H1 (cell line): ENCODE data around the gene PTPRR. TPM values are rescaled to one million over a fixed set of nuclear protein-coding genes. Genes with fewer than 3 reads are reported as not detected.

Experiments used
- CTCF ChIA-PET: fragments of 300-600 bp; sonication (Branson Sonifier 250); formaldehyde crosslinking; loops from one replicate; lab custom pipeline; 2021; ENCODE audit not compliant: partially characterized antibody; lab: Charles Lee
- POLR2A ChIA-PET: fragments of 300-600 bp; sonication (Branson Sonifier 250); formaldehyde crosslinking; loops from one replicate; lab custom pipeline; 2021; ENCODE audit warnings: inconsistent platforms; ENCODE audit not compliant: partially characterized antibody; lab: Charles Lee
- DNase-seq, 2 experiments: peaks; one replicate each; pipeline versions ENCODE4 v3.0.0 to v3.0.0-alpha.2; 2010 to 2022; ENCODE audit warnings: low spot score in 2 of 2, low read depth in 1 of 2, mixed read lengths in 1 of 2
- FAIRE-seq: peaks from 2 replicates; lab custom pipeline; 2011; peaks lifted over from hg19 to GRCh38; lab: Jason Lieb, UNC
- H2AFZ ChIP-seq: 2 replicates; pipeline ENCODE4 v1.8.1; 2012; ENCODE audit warnings: low read length, inconsistent platforms
- H2AK5ac ChIP-seq: 2 replicates; pipeline ENCODE4 v1.6.1; 2013; ENCODE audit warnings: low read depth, low read length
- H2BK120ac ChIP-seq: replicated peaks from 2 replicates; pipeline ENCODE3; 2013; ENCODE audit warnings: low read depth, low read length, inconsistent platforms
- H2BK12ac ChIP-seq: 2 replicates; pipeline ENCODE4 v1.6.1; 2013; ENCODE audit warnings: low read depth, low read length
- H2BK15ac ChIP-seq: 2 replicates; pipeline ENCODE4 v1.6.1; 2013; ENCODE audit warnings: low read length
- H2BK20ac ChIP-seq: 2 replicates; pipeline ENCODE4 v1.6.1; 2013; ENCODE audit warnings: low read length
- H2BK5ac ChIP-seq: 2 replicates; pipeline ENCODE4 v1.6.1; 2013; ENCODE audit warnings: low read depth, low read length
- H3K14ac ChIP-seq: 2 replicates; pipeline ENCODE4 v1.6.1; 2013; ENCODE audit warnings: inconsistent platforms; ENCODE audit not compliant: insufficient read length
- H3K18ac ChIP-seq: 2 replicates; pipeline ENCODE4 v1.6.1; 2013; ENCODE audit warnings: low read length; ENCODE audit errors: extremely low read depth
- H3K23ac ChIP-seq: 2 replicates; pipeline ENCODE4 v1.6.1; 2013; ENCODE audit warnings: inconsistent platforms; ENCODE audit not compliant: insufficient read length
- H3K23me2 ChIP-seq: 2 replicates; pipeline ENCODE4 v1.6.1; 2013; ENCODE audit warnings: low read depth, low read length
- H3K27ac ChIP-seq: 2 replicates; pipeline ENCODE4 v1.6.1; 2011; ENCODE audit warnings: low read depth, low read length, inconsistent platforms
- H3K27me3 ChIP-seq, 4 experiments: replicated peaks in 1 of 4; 1 replicate in 1 of 4; 2 replicates in 3 of 4; pipeline versions ENCODE4 v1.6.1 to v1.8.1; 2011 to 2013; ENCODE audit warnings: low read length in 3 of 4, mild to moderate bottlenecking in 3 of 4, inconsistent platforms in 2 of 4, mixed read lengths in 2 of 4, moderate library complexity in 1 of 4; ENCODE audit not compliant: control insufficient read depth in 3 of 4, insufficient read depth in 3 of 4; ENCODE audit errors: extremely low read depth in 1 of 4
- H3K36me3 ChIP-seq, 4 experiments: 2 replicates each; pipeline versions ENCODE4 v1.6.1 to v1.8.1; 2011 to 2013; ENCODE audit warnings: mild to moderate bottlenecking in 4 of 4, low read length in 3 of 4, moderate library complexity in 2 of 4, control low read depth in 1 of 4, inconsistent platforms in 1 of 4; ENCODE audit not compliant: insufficient read depth in 4 of 4, control insufficient read depth in 2 of 4
- H3K4ac ChIP-seq: replicated peaks from 2 replicates; pipeline ENCODE3; 2013; ENCODE audit warnings: low read length, low read depth, mixed read lengths, inconsistent platforms; ENCODE audit not compliant: insufficient read length
- H3K4me1 ChIP-seq, 4 experiments: replicated peaks in 1 of 4; 1 replicate in 1 of 4; 2 replicates in 3 of 4; pipeline versions ENCODE4 v1.6.1 to v1.8.1; 2011 to 2013; ENCODE audit warnings: low read length in 3 of 4, inconsistent platforms in 2 of 4, mixed read lengths in 1 of 4; ENCODE audit not compliant: insufficient read depth in 4 of 4, control insufficient read depth in 3 of 4
- H3K4me2 ChIP-seq, 2 experiments: 2 replicates each; pipeline versions ENCODE4 v1.6.1 to v1.8.1; 2011 to 2013; ENCODE audit warnings: low read depth in 2 of 2, low read length in 2 of 2, control low read depth in 1 of 2, inconsistent platforms in 1 of 2, mild to moderate bottlenecking in 1 of 2; ENCODE audit not compliant: insufficient read depth in 1 of 2
- H3K4me3 ChIP-seq, 4 experiments: fragments of 200-600, 300-600 bp in 1 of 4; sonication (generic), shearing (Covaris generic), sonication (Bioruptor Twin) in 1 of 4; 2 replicates each; pipeline versions ENCODE4 v1.5.1 to v1.8.1; 2011 to 2016; ENCODE audit warnings: low read length in 4 of 4, low read depth in 3 of 4, control low read depth in 2 of 4, inconsistent platforms in 2 of 4, mild to moderate bottlenecking in 2 of 4, mixed read lengths in 1 of 4, moderate library complexity in 1 of 4; ENCODE audit not compliant: insufficient read depth in 2 of 4; ENCODE audit errors: extremely low read depth in 1 of 4
- H3K56ac ChIP-seq: replicated peaks from 2 replicates; pipeline ENCODE3; 2013; ENCODE audit warnings: low read depth, mild to moderate bottlenecking, mixed read lengths, low read length, inconsistent platforms; ENCODE audit not compliant: insufficient read length
- H3K79me1 ChIP-seq: 2 replicates; pipeline ENCODE4 v1.6.1; 2013; ENCODE audit warnings: low read depth, low read length, control low read depth
- H3K79me2 ChIP-seq, 2 experiments: 2 replicates each; pipeline versions ENCODE4 v1.6.1 to v1.8.1; 2012 to 2013; ENCODE audit warnings: low read length in 2 of 2, mild to moderate bottlenecking in 2 of 2, inconsistent platforms in 1 of 2; ENCODE audit not compliant: insufficient read depth in 2 of 2, control insufficient read depth in 1 of 2
- H3K9ac ChIP-seq, 4 experiments: replicated peaks in 1 of 4; 1 replicate in 1 of 4; 2 replicates in 3 of 4; pipeline versions ENCODE4 v1.6.1 to v1.8.1; 2011 to 2013; ENCODE audit warnings: low read depth in 3 of 4, low read length in 3 of 4, control low read depth in 2 of 4, mild to moderate bottlenecking in 2 of 4, moderate library complexity in 2 of 4, inconsistent platforms in 1 of 4; ENCODE audit errors: extremely low read depth in 1 of 4
- H3K9me3 ChIP-seq, 2 experiments: 2 replicates each; pipeline versions ENCODE4 v1.6.1 to v1.8.1; 2012 to 2013; ENCODE audit warnings: mild to moderate bottlenecking in 2 of 2, moderate library complexity in 2 of 2, control low read depth in 1 of 2, inconsistent platforms in 1 of 2, low read depth in 1 of 2, low read length in 1 of 2, mixed read lengths in 1 of 2; ENCODE audit not compliant: insufficient read depth in 2 of 2
- H4K20me1 ChIP-seq, 2 experiments: replicated peaks in 1 of 2; 2 replicates each; pipeline versions ENCODE3 to v1.8.1; 2011 to 2013; ENCODE audit warnings: inconsistent platforms in 2 of 2, low read length in 2 of 2, mild to moderate bottlenecking in 1 of 2; ENCODE audit not compliant: insufficient read depth in 2 of 2, control insufficient read depth in 1 of 2
- H4K5ac ChIP-seq: 2 replicates; pipeline ENCODE4 v1.6.1; 2013; ENCODE audit warnings: low read length, low read depth, mixed read lengths, inconsistent platforms; ENCODE audit not compliant: insufficient read length
- H4K8ac ChIP-seq: 2 replicates; pipeline ENCODE4 v1.8.0; 2013; ENCODE audit warnings: mild to moderate bottlenecking, moderate library complexity, low read length, inconsistent platforms; ENCODE audit not compliant: insufficient read depth; ENCODE audit errors: extremely low read depth
- H4K91ac ChIP-seq: replicated peaks from 2 replicates; pipeline ENCODE3; 2013; ENCODE audit warnings: low read length, mixed read lengths, inconsistent platforms; ENCODE audit not compliant: insufficient read length
- ASH2L ChIP-seq: fragments of 200-600, 300-600 bp; sonication (generic); IDR thresholded peaks from one replicate; pipeline ENCODE4 v1.7.1; 2017; ENCODE audit warnings: low read length
- BCL11A ChIP-seq, 2 experiments: IDR thresholded peaks; one replicate each; pipeline ENCODE4 v1.6.1; 2011; ENCODE audit warnings: low read depth in 2 of 2, low read length in 2 of 2, mild to moderate bottlenecking in 2 of 2
- BRCA1 ChIP-seq: IDR thresholded peaks from 2 replicates; pipeline ENCODE4 v1.6.1; 2012; ENCODE audit warnings: low read depth, low read length, improper control_type of control experiment
- CREB1 ChIP-seq: IDR thresholded peaks from 2 replicates; pipeline ENCODE4 v1.6.1; 2012; ENCODE audit warnings: inconsistent platforms
- EGR1 ChIP-seq: IDR thresholded peaks from 2 replicates; pipeline ENCODE4 v1.6.1; 2011; ENCODE audit warnings: low read depth, low read length, borderline replicate concordance
- FOSL1 ChIP-seq: IDR thresholded peaks from 2 replicates; pipeline ENCODE4 v1.6.1; 2011; ENCODE audit warnings: mild to moderate bottlenecking, low read depth, low read length, moderate library complexity; ENCODE audit not compliant: insufficient read depth
- GABPA ChIP-seq: IDR thresholded peaks from 2 replicates; pipeline ENCODE4 v1.6.1; 2011; ENCODE audit warnings: mild to moderate bottlenecking, low read length, moderate library complexity, borderline replicate concordance; ENCODE audit not compliant: insufficient read depth
- NANOG ChIP-seq: IDR thresholded peaks from 2 replicates; pipeline ENCODE4 v1.6.1; 2011; ENCODE audit warnings: low read length, low read depth, mild to moderate bottlenecking, inconsistent platforms; ENCODE audit not compliant: insufficient read depth, poor library complexity, severe bottlenecking
- POU5F1 ChIP-seq: IDR thresholded peaks from 2 replicates; pipeline ENCODE4 v1.6.1; 2011; ENCODE audit warnings: low read depth, mild to moderate bottlenecking, low read length, moderate library complexity
- RXRA ChIP-seq: IDR thresholded peaks from 2 replicates; pipeline ENCODE4 v1.6.1; 2011; ENCODE audit warnings: low read depth, mild to moderate bottlenecking, low read length, moderate library complexity; ENCODE audit not compliant: insufficient read depth
- SP2 ChIP-seq: IDR thresholded peaks from 2 replicates; pipeline ENCODE4 v1.6.1; 2012; ENCODE audit warnings: mild to moderate bottlenecking, low read length, inconsistent platforms
- TAF7 ChIP-seq: optimal IDR thresholded peaks from 2 replicates; pipeline ENCODE3; 2011; ENCODE audit warnings: low read depth, mild to moderate bottlenecking, inconsistent platforms, low read length, moderate library complexity, borderline replicate concordance
- TCF12 ChIP-seq: IDR thresholded peaks from 2 replicates; pipeline ENCODE4 v1.6.1; 2011; ENCODE audit warnings: low read depth, mild to moderate bottlenecking, low read length
- WGBS, 2 experiments: shearing (Covaris generic) in 1 of 2; methylation state at CpG; one replicate each; pipeline versions ENCODE4 v1.1.6 to v1.1.7; 2013 to 2015; ENCODE audit warnings: low lambda C conversion rate in 2 of 2, mixed read lengths in 2 of 2, inconsistent platforms in 1 of 2, low coverage in 1 of 2, missing lambda C conversion rate in 1 of 2; ENCODE audit not compliant: insufficient replicate concordance in 2 of 2, insufficient coverage in 1 of 2, insufficient read length in 1 of 2; ENCODE audit errors: extremely low coverage in 1 of 2, missing lambda C conversion rate in 1 of 2; 5-methylcytosine and 5-hydroxymethylcytosine counted together
- polyA plus RNA-seq, 7 experiments: library from polyadenylated mRNA; depleted of rRNA in 3 of 7; stranded (reverse) in 5 of 7; unstranded in 2 of 7; fragments of >200 nt in 5 of 7; fragments of 200-250 nt in 2 of 7; gene quantifications; 1 replicate in 5 of 7; 2 replicates in 1 of 7; 4 replicates in 1 of 7; pipeline versions ENCODE4 v1.2.1 to v1.2.3, GENCODE V29; 2011 to 2013; ENCODE audit warnings: missing spikeins in 2 of 7, mixed read lengths in 2 of 7
- total RNA-seq: library from RNA; stranded (reverse); fragmentation: NEBNext Ultra II Directional; extraction: Animal tissue kit (Norgen Biotek cat#: 25700); gene quantifications from 2 replicates; pipeline ENCODE4 v1.2.1, GENCODE V29; 2021

Gene PTPRR
- total and polyA plus RNA-seq, 2 of the 8 experiments (the other 6 are each of a cell fraction or from before 2014, with no cell fraction given) = 0.07 to 0.35 TPM

DNA sequence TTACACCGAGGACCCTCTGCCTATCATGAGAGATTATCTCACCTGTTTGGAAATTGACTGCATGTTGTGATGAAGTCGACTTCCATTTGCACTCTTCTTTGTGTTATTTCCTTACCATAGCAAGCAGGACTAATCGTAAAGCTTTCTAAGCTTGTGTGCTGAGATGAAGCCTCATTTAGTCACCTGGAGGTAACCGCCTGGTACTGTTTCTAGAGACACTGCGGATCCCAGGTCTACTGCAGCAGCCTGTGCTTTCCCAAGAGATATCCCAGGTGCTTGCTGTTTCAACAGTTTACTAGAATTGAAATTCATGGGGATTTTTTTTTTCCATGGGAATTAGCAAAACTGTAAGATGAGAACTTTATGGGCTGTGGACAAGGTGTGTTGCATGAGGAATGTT, 131.8 kb downstream of the PTPRR start:
- no peak overlapping the region for H3K4me2 ChIP-seq
- no peak overlapping the region for H4K5ac ChIP-seq
- no peak overlapping the region for H3K4me3 ChIP-seq
- H2AFZ ChIP-seq = peak overlapping the region; percentile 98
- H2BK15ac ChIP-seq = no peak overlapping the region
- FAIRE-seq (peak; percentile 50), DNase-seq (no peak)
- no peak overlapping the region for H3K27ac ChIP-seq
- no peak overlapping the region for H3K9ac ChIP-seq
- no peak overlapping the region for H3K14ac ChIP-seq
- H3K79me1 ChIP-seq = no peaks in the 10 kb centered on the region
- no peaks in the 10 kb centered on the region for H3K27me3 ChIP-seq
- no peak overlapping the region for H3K4ac ChIP-seq
- WGBS, 2 experiments = 89% methylated on average over 5 of the region's 5 CpGs; no CpG with 5 or more reads in 1 of the 2 experiments
- no peak overlapping the region for H3K56ac ChIP-seq
- H2BK20ac ChIP-seq = no peak overlapping the region
- no peak overlapping the region for H2BK120ac ChIP-seq
- no peak overlapping the region for H3K23ac ChIP-seq
- no peak overlapping the region for H2AK5ac ChIP-seq
- no peaks in the 10 kb centered on the region for H3K36me3 ChIP-seq
- no peaks in the 10 kb centered on the region for H3K4me1 ChIP-seq
- no peak overlapping the region for H4K8ac ChIP-seq
- H4K91ac ChIP-seq = no peak overlapping the region
- no peaks in the 10 kb centered on the region; the same call in 1 of the 2 replicates for H3K23me2 ChIP-seq
- ChIA-PET CTCF (interaction anchor here (0.6 to 0.7 kb wide), 2 partner anchors 194 to 1467 kb away, joined by 3 to 4 read pairs; no protein-coding TSS in a partner anchor), POLR2A (no interaction called here)
- H2BK5ac ChIP-seq = no peak overlapping the region
- peaks cover 0 to 8% of the 10 kb centered on the region in 2 experiments; a peak in 1 of 4 replicates for H3K9me3 ChIP-seq
- H2BK12ac ChIP-seq = no peak overlapping the region
- H3K79me2 ChIP-seq = no peaks in the 10 kb centered on the region
- no peak for TF ChIP-seq ASH2L
- TF ChIP-seq BRCA1 = no peak
- TF ChIP-seq FOSL1 = no peak
- TF ChIP-seq POU5F1 = no peak
- no peak for TF ChIP-seq CREB1
- no peak for TF ChIP-seq TAF7
- TF ChIP-seq GABPA = no peak
- no peak for TF ChIP-seq EGR1
- no peak for TF ChIP-seq NANOG
- TF ChIP-seq RXRA = no peak
- TF ChIP-seq BCL11A (IDR thresholded peaks at IDR 0.05; ENCODE audit: low read depth in 2 of 2, low read length in 2 of 2) = no peak
- TF ChIP-seq SP2 = no peak
- TF ChIP-seq TCF12 = no peak
- H4K20me1 ChIP-seq = no peaks in the 10 kb centered on the region
- H3K18ac ChIP-seq = no peak overlapping the region
